ENCODE results near the gene LECT2.

DNA sequence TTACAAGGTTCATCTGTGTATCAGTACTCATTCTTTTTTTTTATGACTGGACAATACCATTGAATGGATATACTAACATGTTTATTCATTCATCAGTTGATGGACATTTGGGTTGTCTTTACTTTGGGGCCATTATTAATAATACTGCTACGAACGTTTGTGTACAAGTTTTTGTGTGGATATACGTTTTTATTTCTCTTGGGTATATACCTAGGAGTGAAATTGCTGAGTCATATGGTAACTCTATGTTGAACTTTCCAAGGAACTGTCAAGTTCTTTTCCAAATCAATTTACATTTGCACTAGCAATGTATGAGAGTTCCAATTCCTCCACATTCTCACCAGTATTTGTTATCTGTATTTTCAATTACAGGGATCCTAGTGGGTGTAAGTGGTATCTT, 12.0 kb upstream of the LECT2 start:
- no peak for TF ChIP-seq CTCF (conservative IDR thresholded peaks at IDR 0.05 in 1 of 2, IDR thresholded peaks at IDR 0.05 in 1 of 2; ENCODE audit: extremely low read depth in 1 of 2, insufficient read depth in 1 of 2, low read depth in 1 of 2, low read length in 2 of 2)
- TF ChIP-seq EZH2 (IDR thresholded peaks at IDR 0.05; ENCODE audit: borderline replicate concordance, low read length) = no peak
